T follicular helper cell (primary cell): Measurements from ENCODE around the gene MRPL23.

Experiments used
- DNase-seq: peaks from one replicate; pipeline ENCODE4 v3.0.0-alpha.2; 2020; ENCODE audit warnings: low read depth
- total RNA-seq, 2 experiments: gene quantifications; one replicate each; lab custom pipeline; 2026; lab: John Stamatoyannopoulos, UW

MRPL23 gene
- 24.1 to 44.2 reads per million in 2 experiments for total RNA-seq

DNA sequence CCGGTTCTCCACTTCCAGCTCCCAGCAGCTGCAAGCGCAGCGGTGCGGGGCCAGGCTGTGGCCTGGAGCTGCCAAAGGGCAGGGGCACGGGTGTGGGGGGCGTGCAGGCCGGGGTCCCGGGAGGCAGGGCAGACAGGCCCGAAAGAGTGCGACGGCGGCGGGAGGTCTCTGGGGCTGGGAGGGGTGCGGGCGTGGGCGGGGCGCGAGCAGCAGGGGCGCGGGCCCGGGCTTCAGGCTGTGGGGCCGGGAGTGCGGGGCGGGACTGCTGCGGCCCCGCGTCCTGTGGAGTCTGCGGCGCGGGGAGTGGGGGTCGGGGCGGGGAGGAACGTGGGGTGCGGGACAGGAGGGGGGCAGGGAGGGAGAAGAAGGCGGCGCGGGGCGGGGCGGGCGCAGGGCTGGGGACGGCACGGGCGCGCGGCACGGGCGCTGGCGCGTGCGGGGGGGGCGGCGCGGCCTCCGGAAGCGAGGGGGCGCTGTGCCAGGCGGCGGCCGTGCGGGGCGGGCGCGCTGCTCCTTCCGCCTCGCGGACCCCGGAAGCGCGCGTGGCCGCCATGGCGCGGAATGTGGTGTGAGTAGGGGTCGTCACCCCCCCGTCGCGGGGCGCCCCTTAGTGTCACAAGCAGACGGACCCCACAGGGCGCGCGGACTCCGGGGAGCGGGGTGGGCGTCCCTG is at the start of gene MRPL23:
MRPL23 (plus strand) TSS at position 521 of the 673 bp plus-strand sequence; CDS start at position 552, 31 bp downstream.
- DNase-seq: peak; percentile 7

DNA sequence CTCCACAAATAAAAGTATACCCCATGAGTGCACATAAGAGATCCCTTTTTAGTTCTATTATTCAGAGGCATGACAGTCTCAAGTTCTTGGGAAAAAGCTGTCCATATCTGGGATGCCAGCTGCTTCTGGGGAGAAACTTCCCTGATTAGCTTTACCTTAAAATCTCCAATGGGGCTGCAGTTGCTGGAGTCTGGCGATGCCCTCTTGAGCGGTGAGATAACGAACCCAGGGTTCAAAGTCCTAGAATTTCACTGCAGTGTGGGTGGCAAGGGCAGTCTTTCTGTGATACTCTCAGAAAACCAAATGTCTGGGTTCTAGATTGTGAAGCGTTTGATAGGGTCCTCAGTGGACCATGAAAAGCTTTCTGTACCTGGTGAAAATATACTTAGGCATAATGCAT is 48.0 kb upstream of the MRPL23 start:
- no peak for DNase-seq

DNA sequence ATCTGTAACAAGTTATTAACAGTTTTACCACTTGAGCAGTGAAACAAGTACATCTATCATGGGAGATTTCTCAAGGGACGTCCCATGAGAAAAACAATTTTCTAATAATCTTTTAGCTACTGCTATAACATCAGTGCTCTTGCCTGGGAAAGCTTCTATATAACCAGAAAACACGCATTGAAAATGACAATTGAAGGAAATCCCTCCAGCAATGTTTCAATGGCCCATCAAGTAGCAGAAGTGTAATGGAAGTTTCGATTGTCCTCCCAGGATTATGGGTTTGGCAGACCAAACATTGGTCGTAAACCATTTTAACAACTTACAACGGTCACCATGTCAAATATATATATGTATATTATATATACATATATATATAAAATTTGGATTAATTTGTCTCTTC is 47.4 kb upstream of the MRPL23 start:
- DNase-seq: no peak

DNA sequence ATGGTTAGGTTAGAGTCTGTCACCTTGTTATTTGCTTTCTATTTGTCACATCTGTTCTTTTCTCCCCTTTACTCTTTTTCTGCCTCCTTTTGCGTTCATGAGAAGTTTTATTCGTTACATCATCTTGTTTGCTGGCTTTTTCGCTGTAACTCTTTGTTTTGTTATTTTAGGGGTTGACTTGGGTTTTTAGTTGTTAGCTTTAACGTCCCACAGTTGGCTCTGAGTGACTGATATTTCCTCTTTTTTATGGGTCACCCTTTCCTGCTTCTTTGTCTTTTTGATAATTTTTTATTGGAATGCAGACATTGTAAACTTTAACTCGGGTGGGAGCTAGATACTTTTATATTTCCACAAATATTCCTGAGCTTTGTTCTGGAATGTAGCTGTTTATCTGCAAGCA is 41.0 kb upstream of the MRPL23 start:
- no peak for DNase-seq

DNA sequence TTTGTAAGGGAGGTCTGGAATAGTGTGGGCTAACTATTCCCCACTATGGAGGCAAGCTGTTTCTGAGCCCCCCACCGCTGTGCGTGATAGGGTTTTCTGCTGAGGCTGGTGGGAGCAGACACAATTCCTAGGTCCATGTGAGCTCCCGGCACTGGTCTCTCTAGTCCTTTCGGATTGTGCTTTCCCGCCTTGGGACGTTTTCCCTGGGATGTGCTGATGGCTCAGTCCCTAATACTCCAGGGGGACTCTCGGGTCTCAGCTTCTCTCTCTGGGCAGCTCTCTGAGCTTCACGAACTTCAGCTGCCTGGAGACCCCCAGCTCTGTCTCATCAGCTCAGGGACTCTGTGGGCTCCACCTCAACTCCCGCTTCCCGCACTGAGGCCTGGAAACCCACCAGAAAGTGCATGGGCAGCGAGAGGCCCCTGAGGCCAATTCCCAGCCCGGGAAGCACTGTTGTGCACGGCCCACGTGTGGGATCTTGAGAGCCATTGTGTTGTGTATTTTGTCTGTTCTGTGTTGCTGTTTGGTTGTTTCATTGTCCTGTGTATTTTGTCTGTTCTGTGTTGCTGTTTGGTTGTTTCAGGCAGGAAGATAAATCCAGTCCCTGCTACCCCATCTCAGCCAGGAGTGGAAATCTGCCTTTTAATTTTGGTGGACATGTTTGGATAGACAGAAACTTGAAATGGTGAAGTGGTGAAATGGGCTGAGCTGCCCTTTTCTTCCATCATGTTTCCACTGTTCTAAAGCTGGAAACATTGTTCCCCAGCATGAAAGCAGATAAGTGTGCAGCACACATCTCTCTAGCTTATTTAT is 40.3 kb upstream of the MRPL23 start:
- no peak for DNase-seq

DNA sequence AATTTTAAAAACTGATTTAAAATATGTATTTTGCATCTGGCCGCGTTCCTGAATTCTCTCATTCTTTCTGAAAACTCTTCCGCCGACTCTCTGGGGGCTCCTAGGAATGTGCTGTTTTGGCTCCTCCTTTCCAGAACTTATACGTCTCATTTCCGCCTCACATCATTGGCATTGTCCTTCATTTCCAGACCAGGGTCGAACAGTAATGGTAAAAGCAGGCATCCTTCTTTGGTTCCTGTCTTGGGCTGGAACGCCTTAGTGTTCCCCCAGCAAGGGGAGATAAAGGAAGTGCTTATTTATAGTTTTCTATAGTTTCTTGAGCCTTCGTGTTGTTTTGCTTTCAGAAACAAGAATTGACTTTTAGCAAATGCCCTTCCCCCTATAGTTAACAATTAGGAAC is 38.5 kb upstream of the MRPL23 start:
- DNase-seq: no peak

DNA sequence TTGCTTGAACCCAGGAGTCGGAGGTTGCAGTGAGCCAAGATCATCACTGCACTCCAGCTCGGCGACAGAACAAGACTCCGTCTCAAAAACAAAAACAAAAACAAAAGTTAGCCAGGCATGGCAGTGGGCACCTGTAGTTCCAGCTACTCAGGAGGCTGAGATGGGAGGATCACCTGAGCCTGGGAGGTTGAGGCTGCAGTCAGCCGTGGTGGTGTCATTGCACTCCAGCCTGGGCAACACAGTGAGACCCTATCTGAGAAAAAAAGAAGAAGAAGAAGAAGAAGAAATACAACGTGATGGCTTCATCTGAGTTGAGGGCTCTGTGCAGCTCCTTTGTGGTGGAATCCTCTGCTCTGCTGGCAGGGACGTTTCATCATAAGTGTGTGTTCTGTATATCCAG is 37.6 kb upstream of the MRPL23 start:
- no peak for DNase-seq

DNA sequence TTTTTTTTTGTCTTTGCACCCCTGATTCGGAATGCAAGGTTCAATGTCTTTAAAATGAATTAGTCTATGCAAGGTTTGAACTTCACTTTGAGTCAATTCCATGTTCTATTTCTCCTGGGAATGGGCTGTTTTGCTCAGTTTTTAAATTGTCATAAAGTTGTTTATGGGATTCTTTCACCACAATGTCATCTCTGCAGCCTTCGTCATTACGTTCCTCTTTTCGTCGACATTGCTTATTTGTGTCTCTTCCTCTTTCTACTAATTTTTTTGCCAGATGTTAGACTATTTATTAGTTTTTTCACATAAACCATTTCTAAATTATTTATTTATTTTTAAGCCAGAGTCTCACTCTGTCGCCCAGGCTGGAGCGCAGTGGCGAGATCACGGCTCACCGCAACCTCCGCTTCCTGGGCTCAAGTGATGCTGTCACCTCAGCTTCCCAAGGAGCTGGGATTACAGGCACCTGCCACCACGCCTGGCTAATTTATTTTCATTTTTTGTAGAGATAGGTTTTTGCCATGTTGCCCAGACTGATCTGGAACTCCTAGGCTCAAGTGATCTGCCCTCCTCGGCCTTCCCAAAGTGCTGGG is 34.7 kb upstream of the MRPL23 start:
- no peak for DNase-seq

DNA sequence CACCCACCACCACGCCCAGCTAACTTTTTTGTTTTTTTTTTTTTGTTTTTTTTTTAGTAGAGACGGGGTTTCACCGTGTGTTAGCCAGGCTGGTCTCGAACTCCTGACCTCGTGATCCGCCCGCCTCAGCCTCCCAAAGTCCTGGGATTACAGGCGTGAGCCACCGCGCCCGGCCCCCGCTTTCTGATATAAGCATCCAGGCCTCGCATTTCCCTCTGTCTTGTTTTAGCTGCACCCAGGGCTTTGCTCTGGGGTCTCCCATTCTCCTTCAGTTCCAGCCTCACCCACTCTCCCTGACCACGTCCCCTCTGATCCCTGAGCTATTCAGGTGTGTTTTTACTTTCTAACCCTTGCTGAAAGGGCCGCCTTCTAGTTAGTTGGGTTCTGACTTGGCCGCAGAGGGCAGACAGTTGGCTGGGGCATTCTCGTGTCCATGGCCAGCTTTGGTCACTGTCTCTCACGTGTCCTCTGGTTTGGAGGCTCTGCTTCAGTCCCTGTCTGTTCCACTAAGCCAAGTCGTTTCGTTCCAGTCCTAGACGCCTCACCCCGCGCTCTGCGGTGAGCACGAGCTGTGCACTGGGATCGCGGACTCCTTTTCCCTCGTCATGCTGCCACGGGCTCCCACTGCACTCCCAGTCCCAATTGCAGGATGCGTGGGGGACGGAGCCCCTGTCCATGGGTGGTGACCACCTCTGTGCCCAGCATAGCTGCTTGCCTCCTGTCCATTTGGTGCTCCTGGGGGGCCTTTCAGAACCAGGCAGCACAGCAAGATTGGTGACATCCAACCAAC is 33.7 kb upstream of the MRPL23 start:
- DNase-seq: no peak

DNA sequence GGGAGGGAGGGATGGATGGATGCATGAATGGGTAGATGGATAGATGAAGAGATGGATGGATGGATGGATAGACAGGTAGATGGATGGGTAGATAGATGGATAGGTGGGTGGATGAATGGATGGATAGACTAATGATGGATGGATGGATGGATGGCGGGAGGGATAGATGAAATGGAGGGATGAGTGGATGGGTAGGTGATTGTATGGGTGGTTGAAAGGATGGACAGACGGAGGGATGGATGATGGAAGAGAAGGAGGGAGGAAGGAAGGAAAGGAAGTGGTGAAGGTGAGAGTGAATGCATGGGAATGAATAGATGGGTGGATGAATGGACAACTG is 31.4 kb upstream of the MRPL23 start:
- no peak for DNase-seq

DNA sequence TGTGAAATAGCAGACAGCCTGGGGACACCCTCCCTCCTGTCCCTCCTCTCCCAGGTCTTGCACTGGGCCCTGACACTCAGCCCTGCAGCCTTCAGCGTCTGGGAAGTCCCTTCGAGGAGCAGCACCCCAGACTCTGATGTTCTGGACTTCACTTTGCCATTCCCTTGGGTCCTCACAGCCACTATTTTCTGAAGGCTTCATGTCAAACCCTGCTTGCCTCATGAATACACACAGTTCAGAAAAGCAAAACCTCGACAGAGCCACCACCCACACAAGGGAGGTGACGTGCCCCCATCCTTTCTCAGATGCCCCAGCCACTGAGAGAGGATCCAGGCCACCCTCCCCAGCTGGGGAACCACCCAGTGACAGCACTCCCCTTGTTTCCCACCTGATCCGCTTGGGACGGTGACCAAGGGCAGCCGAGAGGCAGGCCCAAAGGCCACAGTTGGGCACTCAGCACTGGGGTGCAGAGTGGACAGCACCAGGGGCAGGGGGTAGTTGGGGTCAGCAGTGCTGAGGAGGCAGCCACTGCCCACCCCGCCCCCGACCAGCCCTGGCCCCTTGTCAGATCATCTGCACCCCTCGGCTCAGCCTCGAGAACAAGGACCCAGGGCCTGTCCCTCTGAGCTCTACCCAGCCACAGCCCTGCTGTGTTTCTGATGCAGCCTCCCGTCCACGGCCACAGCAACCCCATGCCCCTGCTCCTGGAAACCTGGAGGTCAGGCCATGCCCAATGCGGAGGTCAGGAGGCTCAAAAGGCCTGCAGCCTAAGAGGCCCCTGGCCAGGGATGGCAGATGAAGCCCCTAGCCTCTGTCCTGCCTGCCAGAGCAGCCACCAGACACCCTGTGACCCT is 30.8 kb upstream of the MRPL23 start:
- no peak for DNase-seq

DNA sequence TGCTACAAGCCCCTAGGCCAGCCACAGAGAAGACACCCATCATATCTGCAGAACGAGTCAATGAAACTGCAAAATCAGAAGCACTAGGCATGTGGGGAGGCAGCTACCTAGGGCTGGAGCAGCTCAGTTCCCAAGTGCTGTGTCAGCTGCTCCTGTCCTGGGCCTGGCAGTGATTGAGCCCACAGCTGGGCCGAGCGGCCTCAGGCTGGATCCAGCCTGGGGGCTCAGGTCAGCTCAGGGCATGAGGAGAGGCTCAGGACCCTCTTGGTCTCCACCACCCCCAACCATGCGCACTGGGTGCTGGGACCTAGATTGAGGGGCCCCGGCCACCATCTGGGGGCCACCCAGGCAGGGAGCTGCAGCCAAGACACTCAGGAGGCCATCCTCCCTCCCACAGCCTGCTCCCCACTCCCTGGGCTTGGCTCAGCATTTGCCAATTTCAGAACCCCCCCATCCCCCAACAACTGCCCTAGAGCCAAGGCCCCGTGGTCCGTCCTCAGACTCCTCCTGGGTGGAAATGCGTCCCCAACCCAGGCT is 30.1 kb upstream of the MRPL23 start:
- no peak for DNase-seq

DNA sequence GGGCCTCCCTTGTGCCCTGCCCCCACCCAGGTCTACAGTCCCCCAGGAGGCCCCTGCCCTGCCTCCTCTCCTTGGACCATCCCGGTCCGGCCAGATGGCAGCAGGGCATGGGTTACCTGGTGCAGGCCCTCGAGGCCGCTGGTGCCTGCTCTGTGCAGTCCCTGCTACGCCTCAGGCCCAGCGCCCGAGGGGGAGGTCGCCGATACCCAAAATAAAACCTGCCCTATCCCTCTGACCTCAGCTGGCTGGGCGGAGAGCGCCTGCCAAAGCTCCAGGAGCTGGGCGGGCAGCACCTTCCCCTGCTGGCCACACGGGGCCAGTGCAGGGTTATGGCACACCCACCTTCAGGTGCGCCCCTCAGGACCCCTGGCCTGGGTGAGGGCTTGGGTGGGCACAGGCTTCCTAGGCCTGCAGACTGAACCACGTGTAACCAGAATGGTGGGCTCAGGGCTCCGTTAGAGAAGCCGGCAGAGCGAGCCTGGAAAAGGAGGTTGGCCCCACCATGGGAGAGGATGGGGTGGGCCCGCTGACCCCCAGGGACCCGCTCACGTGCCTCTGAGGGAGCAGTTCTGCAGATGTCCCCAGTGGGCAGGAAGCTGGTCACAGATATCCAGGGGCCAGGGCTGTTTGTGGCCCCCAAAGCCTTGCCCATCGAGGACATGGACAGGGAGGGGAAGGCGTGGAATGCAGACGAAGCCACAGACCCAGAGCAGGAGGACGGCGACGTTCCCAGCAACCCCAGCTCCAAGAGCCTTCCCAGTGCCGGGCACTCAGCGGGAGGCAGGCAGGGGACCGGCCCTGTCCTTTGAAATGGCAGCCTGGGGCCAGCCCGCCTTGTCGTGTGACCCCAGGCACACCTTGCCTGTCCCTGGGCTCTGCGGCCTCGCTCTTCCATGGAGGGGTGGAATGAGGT is 29.4 kb upstream of the MRPL23 start:
- DNase-seq: no peak

DNA sequence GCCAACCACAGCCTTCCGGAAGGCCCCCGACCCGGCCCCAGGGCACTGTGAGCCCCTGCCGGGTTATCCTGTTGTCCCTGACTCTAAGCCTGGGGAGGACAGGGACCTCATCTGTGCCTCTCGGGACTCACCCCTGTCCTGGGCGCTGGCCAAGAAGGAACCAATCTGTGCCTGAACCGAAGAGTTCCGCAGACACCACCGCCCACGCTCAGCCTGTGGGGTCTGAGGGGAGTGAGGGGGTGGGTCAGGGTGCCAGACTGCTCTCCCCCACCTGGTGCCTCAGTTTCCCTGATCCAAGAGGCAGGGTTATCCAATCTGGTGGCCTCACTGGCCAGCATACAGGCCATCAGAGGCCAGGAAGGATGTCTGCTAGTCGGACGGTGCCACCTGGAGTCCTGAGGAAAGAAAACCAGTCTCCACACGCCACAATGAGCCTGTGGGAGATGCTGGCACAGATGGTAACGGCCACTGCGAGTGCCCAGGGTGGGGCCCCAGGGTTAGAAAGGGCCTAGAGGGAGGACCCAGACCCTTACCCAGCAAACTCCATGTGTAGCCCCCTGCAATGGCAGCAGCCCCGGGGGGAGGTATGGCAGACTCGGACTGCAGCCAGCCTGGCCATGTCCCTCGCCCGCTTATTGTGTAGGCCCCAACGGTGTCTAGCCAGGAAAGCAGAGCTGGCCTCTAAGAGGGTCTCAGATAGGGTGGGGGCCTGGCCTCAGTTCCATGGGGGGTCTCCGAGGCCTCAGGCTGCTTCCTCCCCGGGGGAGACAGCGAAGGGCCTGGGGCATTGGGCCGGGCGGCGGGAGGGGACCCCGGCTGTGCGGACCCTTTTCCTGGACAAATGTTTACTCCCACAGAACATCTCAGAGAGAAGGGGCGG is 28.5 kb upstream of the MRPL23 start:
- no peak for DNase-seq

DNA sequence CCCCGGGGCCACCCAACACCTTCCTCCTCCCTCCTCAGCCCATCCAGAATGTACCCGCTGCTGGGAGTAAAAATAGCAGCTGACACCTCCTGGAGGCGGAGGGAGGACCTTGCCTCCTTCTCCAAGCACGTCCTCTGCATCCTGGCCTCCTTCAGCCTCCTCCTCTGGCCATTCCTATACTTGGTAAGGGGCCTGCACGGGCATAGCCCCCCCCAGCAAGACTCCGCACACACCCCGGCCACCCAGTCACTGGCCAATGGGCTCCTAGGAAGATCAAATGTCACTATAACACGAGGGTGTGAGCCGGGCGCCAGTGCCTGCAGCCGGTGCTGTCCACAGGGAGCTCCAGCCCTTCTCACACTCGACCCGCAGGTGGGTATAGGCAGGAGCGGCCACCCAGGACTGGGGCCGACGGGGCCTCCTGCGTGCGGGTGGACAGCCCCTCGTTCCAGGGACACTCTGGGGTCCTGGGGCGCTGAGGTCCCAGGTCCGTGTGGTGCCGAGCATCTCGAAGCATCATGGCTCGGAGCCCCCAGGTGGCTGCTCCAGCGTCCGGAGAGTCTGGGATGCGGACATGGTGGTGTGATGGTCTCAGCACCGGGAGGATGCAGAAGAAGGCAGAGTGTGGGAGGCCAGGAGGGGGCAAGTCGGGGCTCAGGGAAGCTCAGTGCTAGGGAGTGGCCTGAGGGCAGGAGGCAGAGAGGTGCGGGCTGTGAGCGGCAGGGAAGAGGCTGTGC is 27.6 kb upstream of the MRPL23 start, which contains the start of gene TNNT3:
TNNT3 (plus strand) TSS at position 313 of the 737 bp plus-strand sequence. CDS start 3,172 bp downstream, outside the sequence.
- no peak for DNase-seq

DNA sequence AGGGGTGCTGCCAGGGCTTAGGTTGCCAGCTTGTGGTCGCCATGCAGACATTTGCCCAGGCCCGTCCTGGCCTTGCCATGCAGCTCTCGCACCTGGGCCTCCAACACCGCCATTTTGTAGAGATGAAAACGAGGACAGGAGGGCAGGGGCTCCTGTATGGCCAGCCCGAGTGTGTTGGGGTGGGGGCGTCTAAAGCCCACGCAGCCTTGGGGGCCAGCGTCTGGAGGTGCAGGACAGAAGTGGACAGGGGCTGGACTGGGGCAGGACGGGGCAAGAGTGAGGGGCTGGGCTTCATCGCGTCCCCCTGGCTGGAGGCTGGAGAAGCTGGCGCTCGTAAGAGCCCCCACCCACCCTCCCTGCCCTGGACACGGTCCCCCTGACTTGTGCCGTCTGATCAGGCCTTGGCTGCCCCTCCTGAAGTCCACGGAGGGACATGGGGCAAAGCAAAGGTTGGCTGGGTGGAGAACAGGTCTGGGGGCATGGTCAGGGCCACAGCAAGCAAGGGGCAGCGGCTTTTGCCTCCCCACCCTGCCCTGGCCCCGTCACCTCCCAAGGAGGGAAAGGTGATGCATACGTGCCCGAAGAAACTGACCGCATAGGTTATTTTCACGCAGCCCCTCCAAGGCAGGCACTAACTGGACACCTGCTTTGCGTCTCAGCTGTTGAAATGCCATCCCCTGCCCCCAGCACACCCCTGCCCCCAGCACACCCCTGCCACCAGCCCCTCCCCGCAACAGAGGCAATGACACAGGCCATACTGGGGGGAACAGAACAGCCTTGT is 26.8 kb upstream of the MRPL23 start:
- DNase-seq: no peak

DNA sequence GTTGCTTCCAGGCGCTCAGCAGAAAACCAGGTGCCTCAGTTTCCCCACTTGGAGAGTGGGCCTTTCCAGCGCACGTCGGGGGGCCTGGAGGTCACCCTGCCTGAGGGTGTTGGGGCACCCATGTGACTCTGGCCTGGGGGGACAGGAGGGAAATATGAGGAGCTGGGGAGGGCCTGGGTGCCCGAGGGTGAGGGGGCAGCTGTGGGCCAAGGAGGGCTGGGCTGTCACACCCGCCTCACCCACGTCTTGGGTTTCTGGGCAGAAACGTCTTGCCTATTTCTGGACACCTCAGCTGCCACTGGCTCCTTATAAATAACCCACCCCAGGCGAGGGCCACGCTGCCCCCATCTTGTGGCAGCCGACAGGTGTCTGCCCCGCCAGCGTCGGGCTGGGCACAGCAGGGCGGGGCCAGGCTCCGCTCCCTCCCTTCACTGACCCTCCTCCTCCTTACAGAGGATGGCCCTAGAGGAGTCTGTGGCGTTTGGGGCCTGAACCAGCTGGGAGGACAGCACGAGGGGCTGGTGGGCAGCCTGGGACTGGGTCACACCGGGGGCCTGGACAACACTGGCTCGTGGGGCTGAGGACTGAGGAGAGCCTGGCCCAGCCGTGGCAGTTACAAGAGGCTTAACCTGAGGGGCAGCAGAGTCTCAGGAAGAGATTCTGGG is 26.1 kb upstream of the MRPL23 start:
- no peak for DNase-seq
